Right atrium auricular region (tissue), 2 donors: ENCODE data around the gene TMEM267. TPM values are rescaled to one million over a fixed set of nuclear protein-coding genes. Genes with fewer than 3 reads are reported as not detected.

Experiments used
- DNase-seq: peaks from one replicate; pipeline ENCODE4 v3.0.0-alpha.2; 2019; ENCODE audit warnings: low spot score
- H3K27ac ChIP-seq, 2 donors: fragments of 200-600 bp; sonication (generic); 1 replicate in 1 of 2; 2 replicates in 1 of 2; pipeline ENCODE4 v1.5.1; 2016 to 2019
- H3K27me3 ChIP-seq, 2 donors: fragments of 200-600 bp; sonication (generic); one replicate each; pipeline versions ENCODE4 v1.5.1 to v1.6.0; 2017 to 2019
- H3K36me3 ChIP-seq: fragments of 200-600 bp; sonication (generic); one replicate; pipeline ENCODE4 v1.5.1; 2016
- H3K4me1 ChIP-seq, 2 donors: fragments of 200-600 bp; sonication (generic); one replicate each; pipeline versions ENCODE4 v1.5.1 to v1.6.0; 2017 to 2019
- H3K4me3 ChIP-seq, 2 donors: fragments of 200-600 bp; sonication (generic); 1 replicate in 1 of 2; 2 replicates in 1 of 2; pipeline ENCODE4 v1.5.1; 2017 to 2019; ENCODE audit warnings: mild to moderate bottlenecking in 1 of 2, moderate library complexity in 1 of 2
- H3K9me3 ChIP-seq, 2 donors: fragments of 200-600 bp; sonication (generic); one replicate each; pipeline ENCODE4 v1.5.1; 2019
- CTCF ChIP-seq, 2 donors: fragments of 200-600 bp; sonication (generic); IDR thresholded peaks; one replicate each; pipeline ENCODE4 v1.5.1; 2019; ENCODE audit warnings: antibody characterized with exemption in 2 of 2
- total RNA-seq, 2 donors: library from RNA; depleted of rRNA; stranded (reverse); fragments of >200 nt; gene quantifications; one replicate each; pipeline ENCODE4 v1.1.0, GENCODE V29; 2016

TMEM267 gene
- total RNA-seq, 2 donors from 2014 or later, result 6.0 to 10.4 TPM

DNA sequence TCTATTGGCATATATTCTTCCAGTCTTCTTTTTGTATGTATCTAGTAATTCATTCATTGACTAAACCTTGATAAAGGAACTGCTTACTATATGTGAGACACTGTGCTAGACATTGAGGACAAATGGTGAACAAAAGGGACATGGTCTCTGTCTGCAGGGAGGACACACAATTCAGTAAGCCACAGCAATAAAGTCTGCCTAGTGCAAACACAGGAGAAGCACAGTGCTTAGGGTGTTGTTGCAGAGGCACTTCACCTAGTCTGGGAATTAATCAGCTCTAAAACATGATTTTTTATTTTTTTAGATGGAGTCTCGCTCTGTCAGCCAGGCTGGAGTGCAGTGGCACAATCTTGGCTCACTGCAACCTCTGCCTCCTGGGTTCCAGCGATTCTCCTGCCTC is 65.1 kb downstream of the TMEM267 start:
- Histone ChIP-seq H3K4me1 (no peaks in the 10 kb centered on the region), H3K27ac (no peak overlapping the region), H3K36me3 (no peaks in the 10 kb centered on the region), H3K9me3 (no peaks in the 10 kb centered on the region), H3K4me3 (no peak overlapping the region), H3K27me3 (no peaks in the 10 kb centered on the region)
- no peak for DNase-seq
- TF ChIP-seq CTCF (IDR thresholded peaks at IDR 0.05), result no peak

GRCh38 chr5:43416803-43417394 is 66.8 kb downstream of the TMEM267 start:
- H3K4me1 ChIP-seq, result no peaks in the 10 kb centered on the region
- no peak for DNase-seq
- H3K27ac ChIP-seq, result no peak overlapping the region
- no peaks in the 10 kb centered on the region for H3K9me3 ChIP-seq
- H3K36me3 ChIP-seq, result no peaks in the 10 kb centered on the region
- H3K27me3 ChIP-seq, result no peaks in the 10 kb centered on the region
- TF ChIP-seq CTCF (IDR thresholded peaks at IDR 0.05), result no peak
- H3K4me3 ChIP-seq, result no peak overlapping the region

GRCh38 chr5:43415935-43416802 is 67.5 kb downstream of the TMEM267 start:
- H3K4me3 ChIP-seq, result no peak overlapping the region
- no peak for DNase-seq
- no peaks in the 10 kb centered on the region for H3K36me3 ChIP-seq
- no peaks in the 10 kb centered on the region for H3K9me3 ChIP-seq
- H3K27ac ChIP-seq, result no peak overlapping the region
- no peaks in the 10 kb centered on the region for H3K27me3 ChIP-seq
- no peaks in the 10 kb centered on the region for H3K4me1 ChIP-seq
- no peak for TF ChIP-seq CTCF (IDR thresholded peaks at IDR 0.05)

GRCh38 chr5:43413966-43414365 is 69.7 kb downstream of the TMEM267 start:
- no peaks in the 10 kb centered on the region for H3K9me3 ChIP-seq
- no peak for TF ChIP-seq CTCF (IDR thresholded peaks at IDR 0.05)
- no peaks in the 10 kb centered on the region for H3K27me3 ChIP-seq
- no peaks in the 10 kb centered on the region for H3K36me3 ChIP-seq
- H3K27ac ChIP-seq, result no peak overlapping the region
- no peak overlapping the region for H3K4me3 ChIP-seq
- DNase-seq, result no peak
- no peaks in the 10 kb centered on the region for H3K4me1 ChIP-seq

DNA sequence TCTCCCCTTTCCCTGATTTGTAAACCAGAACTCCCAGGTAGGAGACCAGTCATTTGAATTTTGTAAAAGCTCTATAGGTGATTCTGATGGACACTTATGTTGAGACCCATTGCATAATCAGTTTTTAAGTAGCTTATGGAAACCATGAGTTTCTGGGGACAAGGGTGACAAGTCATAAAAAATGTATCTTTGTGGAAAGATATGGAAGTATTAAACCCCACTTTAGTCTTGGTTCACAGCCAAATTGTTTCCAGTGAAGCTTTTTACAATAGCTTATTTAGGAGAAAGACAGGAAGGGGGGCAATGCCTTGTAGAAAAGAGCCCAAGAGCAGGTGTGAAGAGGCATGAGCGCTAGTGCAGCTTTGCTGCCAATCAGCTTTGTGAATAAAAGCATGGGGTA is 71.0 kb downstream of the TMEM267 start:
- Histone ChIP-seq H3K36me3 (no peaks in the 10 kb centered on the region), H3K4me1 (no peaks in the 10 kb centered on the region), H3K9me3 (no peaks in the 10 kb centered on the region), H3K4me3 (no peak overlapping the region), H3K27ac (no peak overlapping the region), H3K27me3 (no peaks in the 10 kb centered on the region)
- DNase-seq, result no peak
- TF ChIP-seq CTCF (IDR thresholded peaks at IDR 0.05), result no peak
